ENCODE results near the gene UBTD2. TPM values are rescaled to one million over a fixed set of nuclear protein-coding genes. Genes with fewer than 3 reads are reported as not detected.

The UBTD2 gene
- total RNA-seq, 1 experiment from 2014 or later, result 22.7 TPM

DNA sequence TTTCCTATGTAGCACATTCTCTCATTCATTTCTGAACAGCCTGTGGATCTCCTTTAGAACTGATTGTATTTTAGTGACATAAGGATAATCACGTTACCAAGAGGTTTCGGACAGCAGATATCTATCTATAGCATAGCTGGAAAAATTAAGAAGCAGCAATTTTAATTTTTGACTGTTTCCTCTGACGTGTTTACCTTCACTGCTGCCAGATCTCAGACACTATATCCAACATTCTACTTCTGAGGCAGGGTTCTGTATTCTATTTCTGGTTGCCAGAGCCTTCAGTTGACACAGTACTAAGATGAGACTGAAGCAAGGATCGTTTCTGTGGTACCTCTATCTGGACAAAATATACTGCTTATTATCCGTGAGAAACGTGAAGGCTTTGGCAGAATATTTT, 89.7 kb downstream of the UBTD2 start, which contains the start of gene EFCAB9 (continued):
- TF ChIP-seq, protein P1, sequence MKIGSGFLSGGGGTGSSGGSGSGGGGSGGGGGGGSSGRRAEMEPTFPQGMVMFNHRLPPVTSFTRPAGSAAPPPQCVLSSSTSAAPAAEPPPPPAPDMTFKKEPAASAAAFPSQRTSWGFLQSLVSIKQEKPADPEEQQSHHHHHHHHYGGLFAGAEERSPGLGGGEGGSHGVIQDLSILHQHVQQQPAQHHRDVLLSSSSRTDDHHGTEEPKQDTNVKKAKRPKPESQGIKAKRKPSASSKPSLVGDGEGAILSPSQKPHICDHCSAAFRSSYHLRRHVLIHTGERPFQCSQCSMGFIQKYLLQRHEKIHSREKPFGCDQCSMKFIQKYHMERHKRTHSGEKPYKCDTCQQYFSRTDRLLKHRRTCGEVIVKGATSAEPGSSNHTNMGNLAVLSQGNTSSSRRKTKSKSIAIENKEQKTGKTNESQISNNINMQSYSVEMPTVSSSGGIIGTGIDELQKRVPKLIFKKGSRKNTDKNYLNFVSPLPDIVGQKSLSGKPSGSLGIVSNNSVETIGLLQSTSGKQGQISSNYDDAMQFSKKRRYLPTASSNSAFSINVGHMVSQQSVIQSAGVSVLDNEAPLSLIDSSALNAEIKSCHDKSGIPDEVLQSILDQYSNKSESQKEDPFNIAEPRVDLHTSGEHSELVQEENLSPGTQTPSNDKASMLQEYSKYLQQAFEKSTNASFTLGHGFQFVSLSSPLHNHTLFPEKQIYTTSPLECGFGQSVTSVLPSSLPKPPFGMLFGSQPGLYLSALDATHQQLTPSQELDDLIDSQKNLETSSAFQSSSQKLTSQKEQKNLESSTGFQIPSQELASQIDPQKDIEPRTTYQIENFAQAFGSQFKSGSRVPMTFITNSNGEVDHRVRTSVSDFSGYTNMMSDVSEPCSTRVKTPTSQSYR (CRISPR knock-in tag; IDR thresholded peaks at IDR 0.05), result no peak
- no peak for TF ChIP-seq GRHL2 (CRISPR knock-in tag; IDR thresholded peaks at IDR 0.05; ENCODE audit: insufficient replicate concordance, severe bottlenecking)
- no peak for TF ChIP-seq IRF2 (CRISPR knock-in tag; IDR thresholded peaks at IDR 0.05; ENCODE audit: borderline replicate concordance, low read depth)
- no peak for TF ChIP-seq OVOL2 (CRISPR knock-in tag; IDR thresholded peaks at IDR 0.05; ENCODE audit: borderline replicate concordance)

DNA sequence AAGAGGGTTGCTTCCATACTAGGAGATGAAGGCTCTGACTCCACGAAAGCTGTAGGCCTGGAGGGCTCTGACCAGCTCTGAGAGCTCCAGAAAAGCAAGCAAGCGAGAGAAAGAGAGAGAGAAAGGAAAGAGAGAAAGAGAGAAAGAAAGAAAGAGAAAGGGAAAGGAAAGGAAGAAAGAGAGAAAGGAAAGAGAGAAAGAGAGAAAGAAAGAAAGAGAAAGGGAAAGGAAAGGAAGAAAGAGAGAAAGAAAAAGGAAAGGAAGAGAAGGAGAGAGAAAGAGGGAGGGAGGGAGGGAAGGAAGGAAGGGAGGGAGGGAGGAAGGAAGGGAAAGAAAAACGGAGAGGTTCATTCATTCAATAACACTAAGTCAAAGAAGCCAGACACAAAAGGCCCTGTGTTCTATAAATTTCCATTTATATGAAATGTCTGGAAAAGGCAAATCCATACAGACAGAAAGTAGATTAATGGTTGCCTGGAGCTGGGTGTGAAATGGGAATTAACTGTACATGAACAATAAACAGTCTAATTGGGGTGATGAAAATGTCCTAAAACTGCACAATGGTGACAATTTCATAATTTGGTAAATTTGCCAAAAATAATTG, 93.8 kb downstream of the UBTD2 start:
- ChIA-PET CTCF (interaction anchor here (0.6 to 5.3 kb wide), 16 partner anchors 9 to 263 kb away, joined by 3 to 49 read pairs (median 10); partner anchors contain the start of genes FBXW11 and UBTD2), POLR2A (interaction anchor here (3.6 kb wide), 1 partner anchor 15 kb away, joined by 12 read pairs; no protein-coding TSS in a partner anchor)
- DNase-seq (ENCODE audit: low spot score), result no peak
- Mint-ChIP-seq H3K36me3 (no peaks in the 10 kb centered on the region), H3K27me3 (ENCODE audit: low read depth) (peaks cover 14% of the 10 kb centered on the region), H3K27ac (peak overlapping the region; percentile 86), H3K4me1 (peaks cover 27% of the 10 kb centered on the region), H3K9me3 (no peaks in the 10 kb centered on the region), H3K4me3 (peak overlapping the region; percentile 78)
- no peak for ATAC-seq
- no peak for TF ChIP-seq CREB1 (CRISPR knock-in tag; IDR thresholded peaks at IDR 0.05)
- TF ChIP-seq, protein P2, sequence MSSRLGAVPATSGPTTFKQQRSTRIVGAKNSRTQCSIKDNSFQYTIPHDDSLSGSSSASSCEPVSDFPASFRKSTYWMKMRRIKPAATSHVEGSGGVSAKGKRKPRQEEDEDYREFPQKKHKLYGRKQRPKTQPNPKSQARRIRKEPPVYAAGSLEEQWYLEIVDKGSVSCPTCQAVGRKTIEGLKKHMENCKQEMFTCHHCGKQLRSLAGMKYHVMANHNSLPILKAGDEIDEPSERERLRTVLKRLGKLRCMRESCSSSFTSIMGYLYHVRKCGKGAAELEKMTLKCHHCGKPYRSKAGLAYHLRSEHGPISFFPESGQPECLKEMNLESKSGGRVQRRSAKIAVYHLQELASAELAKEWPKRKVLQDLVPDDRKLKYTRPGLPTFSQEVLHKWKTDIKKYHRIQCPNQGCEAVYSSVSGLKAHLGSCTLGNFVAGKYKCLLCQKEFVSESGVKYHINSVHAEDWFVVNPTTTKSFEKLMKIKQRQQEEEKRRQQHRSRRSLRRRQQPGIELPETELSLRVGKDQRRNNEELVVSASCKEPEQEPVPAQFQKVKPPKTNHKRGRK (CRISPR knock-in tag; IDR thresholded peaks at IDR 0.05; ENCODE audit: borderline replicate concordance), result peak; percentile 88

DNA sequence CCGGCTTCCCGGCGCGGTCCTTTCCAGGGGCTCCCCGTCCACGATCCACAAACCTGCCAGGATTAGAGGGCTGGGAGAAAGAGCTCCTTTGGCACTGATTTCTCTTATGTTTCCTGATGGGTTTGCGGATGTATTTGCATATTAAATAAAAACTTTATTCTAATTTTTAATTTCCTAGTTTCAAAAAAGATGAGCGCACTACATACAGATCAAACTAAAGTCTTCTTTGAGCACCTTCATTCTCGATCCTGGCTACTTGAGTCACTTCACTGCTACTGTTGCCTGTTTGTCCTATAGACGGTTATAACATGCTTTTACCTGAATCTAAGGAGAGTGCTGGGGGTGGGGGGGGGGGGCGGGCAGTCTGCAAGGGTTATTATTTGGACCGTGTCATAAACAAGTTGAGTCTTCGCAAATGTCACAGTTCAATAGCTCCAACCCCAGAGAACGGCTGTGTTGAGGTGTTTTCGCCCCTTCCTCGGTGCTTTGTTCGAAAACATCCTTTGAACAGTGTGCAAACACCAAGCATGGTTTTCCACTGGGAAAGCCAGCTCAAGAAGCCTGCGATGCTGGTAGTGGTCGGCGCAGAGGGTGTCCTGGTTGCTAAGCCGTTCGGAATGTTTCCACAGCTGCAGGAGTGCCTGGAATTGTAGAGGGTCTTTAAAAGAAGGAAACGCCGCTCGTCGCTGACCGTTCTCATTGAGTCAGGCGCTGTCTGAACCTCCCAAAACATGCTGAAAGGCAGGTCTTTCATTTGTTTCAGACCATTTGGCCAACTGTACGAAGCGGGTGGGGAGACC, 94.5 kb downstream of the UBTD2 start:
- Mint-ChIP-seq H3K36me3 (no peaks in the 10 kb centered on the region), H3K27me3 (ENCODE audit: low read depth) (peaks cover 14% of the 10 kb centered on the region), H3K4me3 (peak overlapping the region; percentile 78), H3K27ac (peak overlapping the region; percentile 86), H3K4me1 (peaks cover 28% of the 10 kb centered on the region), H3K9me3 (no peaks in the 10 kb centered on the region)
- CTCF ChIA-PET, result interaction anchor here (0.6 to 5.3 kb wide), 30 partner anchors 10 to 597 kb away, joined by 3 to 49 read pairs (median 5); partner anchors contain the start of genes FBXW11 and UBTD2
- TF ChIP-seq SOX15 (CRISPR knock-in tag; IDR thresholded peaks at IDR 0.05) (no peak), PRRX2 (CRISPR knock-in tag; IDR thresholded peaks at IDR 0.05) (no peak), ZNF138 (CRISPR knock-in tag; conservative IDR thresholded peaks at IDR 0.05) (no peak), ETV6 (CRISPR knock-in tag; IDR thresholded peaks at IDR 0.05) (no peak), ELF4 (CRISPR knock-in tag; IDR thresholded peaks at IDR 0.05; ENCODE audit: low read depth) (no peak), CREB1 (CRISPR knock-in tag; IDR thresholded peaks at IDR 0.05) (no peak), GABPB1 (CRISPR knock-in tag; IDR thresholded peaks at IDR 0.05) (no peak)
- peak; percentile 1; the same call in 1 of the 2 replicates for ATAC-seq
- POLR2A ChIA-PET, result interaction anchor here (0.5 to 3.6 kb wide), 4 partner anchors 15 to 130 kb away, joined by 3 to 12 read pairs (median 5); no protein-coding TSS in a partner anchor
- peak; percentile 55 for DNase-seq (ENCODE audit: low spot score)

All from WTC11 (cell line).